HPDE6-E6E7 (cell line): ENCODE results near the gene CCSER1.
A peak's percentile ranks its signal among the peaks of the same experiment; 100 is the strongest.
"Not testable (repeated sequence)": the region's sequence is repeated elsewhere in the genome, so short reads cannot be mapped to it uniquely, and the experiment has no call there.

Source experiments
- DNase-seq: peaks from one replicate; pipeline ENCODE4 v3.0.0; 2011; ENCODE audit warnings: missing footprints; ENCODE audit errors: extremely low spot score

The CCSER1 gene

DNA sequence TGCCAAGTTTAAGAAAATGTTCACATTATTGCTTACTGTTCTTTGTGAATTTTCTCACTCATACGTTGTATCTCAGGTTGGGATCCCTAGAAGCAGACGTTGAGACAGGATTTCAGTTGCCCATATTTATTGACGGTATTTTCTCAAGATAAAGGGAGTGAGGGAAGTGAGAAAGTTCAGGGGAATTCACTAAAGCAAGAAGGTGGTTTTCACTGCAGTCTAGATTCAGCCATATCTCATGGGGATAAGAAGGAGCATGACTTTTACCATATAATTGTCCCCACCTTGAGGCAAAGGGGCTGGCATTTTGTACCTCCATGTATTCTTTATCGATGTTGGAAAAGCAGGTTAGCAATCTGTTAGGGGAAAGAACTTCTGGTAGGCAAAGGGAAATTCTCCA is 543.0 kb downstream of the CCSER1 start:
- DNase-seq = no peak

DNA sequence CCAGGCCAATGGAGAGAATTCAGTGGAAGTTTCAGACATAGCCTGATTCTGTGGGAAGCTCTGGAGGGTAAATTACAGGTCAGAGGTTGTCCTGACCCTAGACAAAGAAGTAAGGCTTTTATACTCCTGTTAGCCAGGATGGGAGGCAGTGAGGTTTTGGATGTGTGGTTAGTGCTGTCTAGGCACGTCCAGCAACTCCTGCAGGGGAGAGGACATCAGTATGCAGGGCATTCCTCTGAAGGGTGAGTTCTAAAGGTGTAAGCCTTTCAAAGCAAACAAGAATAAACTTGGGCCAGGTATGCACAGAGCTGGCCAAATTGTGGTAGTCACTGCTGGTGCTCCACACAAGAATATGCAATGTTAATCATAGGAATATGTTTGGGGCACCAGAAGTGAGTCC is 562.5 kb downstream of the CCSER1 start:
- peak; percentile 12 for DNase-seq

DNA sequence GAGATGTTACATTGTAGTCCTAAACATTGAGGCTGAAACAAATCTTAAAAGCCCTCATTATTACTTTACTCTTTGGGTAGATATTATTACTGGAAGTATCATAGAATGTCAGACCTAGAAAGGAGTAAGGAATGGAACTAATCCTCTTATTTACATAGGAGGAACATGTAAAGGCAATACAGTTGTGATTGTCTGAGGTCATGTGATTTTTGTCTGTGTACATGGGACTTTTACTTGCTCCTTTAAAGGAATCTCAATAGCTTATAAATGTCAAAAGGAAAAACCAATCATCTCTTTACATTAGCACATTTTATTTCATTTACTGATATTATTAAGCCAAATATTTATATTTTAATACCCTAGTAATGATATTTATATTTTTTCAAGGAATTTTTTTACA is 568.2 kb downstream of the CCSER1 start:
- DNase-seq = no peak

DNA sequence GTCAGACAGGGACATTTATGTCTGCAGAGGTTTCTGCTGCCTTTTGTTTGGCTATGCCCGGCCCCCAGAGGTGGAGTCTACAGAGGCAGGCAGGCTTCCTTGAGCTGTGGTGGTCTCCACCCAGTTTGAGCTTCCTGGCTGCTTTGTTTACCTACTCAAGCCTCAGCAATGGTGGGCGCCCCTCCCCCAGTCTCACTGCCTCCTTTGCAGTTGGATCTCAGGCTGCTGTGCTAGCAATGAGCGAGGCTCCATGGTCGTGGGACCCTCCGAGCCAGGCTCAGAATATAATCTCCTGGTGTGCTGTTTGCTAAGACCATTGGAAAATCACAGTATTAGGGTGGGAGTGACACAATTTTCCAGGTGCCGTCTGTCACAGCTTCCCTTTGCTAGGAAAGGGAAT is 578.3 kb downstream of the CCSER1 start:
- DNase-seq = not testable (repeated sequence)

DNA sequence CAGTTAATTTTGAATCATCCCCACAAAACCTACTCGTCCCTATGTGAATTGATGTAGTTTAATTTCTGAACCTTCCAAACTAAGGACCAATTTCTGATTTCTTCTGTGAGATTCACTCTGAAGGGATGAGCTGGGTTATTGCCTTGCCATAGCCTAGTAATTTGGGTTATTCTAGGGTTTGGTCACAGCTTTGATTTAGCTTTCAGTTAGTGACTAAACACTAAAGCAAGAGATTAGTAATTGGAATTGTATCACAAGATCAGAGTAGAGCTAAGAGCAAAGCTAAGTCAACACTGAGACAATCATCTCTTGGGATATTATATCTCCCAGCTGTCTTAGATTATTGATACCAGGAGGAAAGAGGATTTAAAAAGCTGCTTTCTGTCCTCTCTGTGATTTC is 588.0 kb downstream of the CCSER1 start:
- DNase-seq = no peak

DNA sequence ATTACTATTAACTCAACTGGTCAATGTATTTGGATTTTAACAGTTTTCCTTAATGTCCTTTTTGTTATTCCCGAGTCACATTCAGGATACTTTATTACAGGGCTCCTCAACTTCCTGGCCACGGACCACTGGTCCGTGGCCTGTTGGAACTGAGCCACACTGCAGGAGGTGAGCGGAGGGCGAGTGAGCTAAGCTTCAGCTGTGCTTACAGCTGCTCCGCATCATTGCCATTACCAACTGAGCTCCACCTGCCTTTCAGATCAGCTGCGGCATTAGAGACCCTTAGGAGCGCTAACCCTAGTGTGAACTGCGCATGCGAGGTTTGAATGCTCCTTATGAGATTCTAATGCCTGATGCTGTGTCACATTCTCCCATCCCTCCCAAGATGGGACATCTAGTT is 591.7 kb downstream of the CCSER1 start:
- no peak for DNase-seq

DNA sequence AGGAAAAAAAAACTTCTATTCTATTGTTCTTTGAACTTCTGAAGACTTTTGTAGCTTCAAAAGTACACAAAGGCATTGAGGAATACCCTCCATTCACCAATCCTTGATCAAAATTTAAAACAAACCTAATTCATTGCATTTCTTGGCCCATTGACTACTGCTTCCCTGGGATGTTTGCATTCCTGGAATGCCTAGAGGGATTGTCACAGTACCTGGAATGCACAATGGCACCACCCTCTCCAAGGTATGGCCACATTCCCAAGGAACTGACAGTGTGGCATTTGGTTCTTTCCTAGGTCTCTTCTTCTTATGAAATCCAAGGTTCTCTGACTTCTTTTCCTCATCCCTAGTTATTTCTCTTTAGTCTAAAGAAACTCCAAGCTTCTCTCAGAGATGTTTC is 600.7 kb downstream of the CCSER1 start:
- no peak for DNase-seq

DNA sequence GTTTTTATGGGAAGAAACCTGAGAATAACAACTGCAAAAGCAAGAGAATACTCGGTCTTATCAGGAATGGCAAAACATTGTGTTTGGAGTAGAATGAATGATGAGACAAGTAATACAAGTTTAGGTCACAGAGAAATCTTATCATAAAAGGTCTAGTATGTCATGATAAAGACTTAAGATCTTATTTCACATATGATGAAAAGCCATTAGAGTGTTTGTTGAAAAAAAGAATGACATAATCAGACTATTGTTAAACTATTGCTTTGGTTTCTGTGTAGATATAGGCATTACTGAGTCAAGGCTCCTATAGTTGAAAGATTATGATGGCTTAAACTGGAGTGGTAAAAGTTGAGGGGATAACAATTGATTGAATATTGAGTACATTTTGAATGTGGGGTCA is 603.6 kb downstream of the CCSER1 start:
- no peak for DNase-seq

DNA sequence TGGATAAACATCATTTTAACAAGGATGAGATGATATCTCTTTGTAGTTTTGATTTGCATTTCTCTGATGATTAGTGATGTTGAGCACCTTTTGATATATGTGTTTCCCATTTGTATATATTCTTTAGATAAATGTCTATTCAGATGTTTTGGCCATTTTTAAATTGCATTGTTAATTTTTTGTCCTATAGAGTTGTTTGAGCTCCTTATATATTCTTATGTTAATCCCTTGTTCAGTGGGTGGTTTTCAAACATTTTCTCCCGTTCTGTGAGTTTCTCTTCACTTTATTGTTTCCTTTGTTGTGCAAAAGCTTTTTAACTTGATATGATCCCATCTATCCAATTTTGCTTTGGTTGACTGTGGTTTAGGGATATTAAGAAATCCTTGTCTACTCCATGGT is 606.0 kb downstream of the CCSER1 start:
- no peak for DNase-seq

DNA sequence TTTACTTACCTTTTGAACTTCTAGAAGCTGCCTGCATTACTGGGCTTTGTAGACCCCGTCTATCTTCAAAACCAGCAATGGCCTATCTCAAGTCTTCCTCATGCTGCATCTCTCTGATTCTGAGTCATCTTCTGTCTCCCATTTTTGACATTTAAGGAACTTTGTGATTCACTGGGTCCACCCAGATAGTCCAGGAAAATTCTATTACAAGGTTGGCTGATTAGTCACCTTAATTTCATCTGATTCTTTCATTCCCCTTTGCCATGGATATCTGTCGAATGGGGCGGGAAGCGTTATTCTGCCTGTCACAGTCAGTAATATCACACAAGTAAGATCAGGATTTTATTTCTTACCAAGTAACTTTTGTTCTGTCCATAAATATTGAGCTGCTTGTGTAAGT is 618.0 kb downstream of the CCSER1 start:
- DNase-seq = peak; percentile 36

DNA sequence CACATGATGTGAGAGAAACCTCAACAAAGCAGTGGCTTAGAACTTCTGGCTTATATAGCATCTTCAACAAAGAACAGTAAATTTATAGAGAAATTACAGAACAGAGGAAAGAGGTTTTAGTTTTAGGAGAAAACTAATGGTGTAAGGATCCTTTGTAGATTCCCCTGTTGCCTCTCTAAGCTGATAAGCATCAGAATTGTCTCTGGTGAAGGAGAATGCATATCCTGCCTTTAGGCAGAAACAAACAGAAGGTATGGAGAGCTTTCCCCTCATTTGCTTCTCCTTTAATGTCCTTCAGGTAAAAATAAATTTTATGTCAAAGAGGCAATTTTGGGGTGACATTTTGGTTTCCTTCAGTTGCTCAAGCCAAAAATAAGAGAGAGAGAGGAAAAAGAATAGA is 625.9 kb downstream of the CCSER1 start:
- DNase-seq = no peak

DNA sequence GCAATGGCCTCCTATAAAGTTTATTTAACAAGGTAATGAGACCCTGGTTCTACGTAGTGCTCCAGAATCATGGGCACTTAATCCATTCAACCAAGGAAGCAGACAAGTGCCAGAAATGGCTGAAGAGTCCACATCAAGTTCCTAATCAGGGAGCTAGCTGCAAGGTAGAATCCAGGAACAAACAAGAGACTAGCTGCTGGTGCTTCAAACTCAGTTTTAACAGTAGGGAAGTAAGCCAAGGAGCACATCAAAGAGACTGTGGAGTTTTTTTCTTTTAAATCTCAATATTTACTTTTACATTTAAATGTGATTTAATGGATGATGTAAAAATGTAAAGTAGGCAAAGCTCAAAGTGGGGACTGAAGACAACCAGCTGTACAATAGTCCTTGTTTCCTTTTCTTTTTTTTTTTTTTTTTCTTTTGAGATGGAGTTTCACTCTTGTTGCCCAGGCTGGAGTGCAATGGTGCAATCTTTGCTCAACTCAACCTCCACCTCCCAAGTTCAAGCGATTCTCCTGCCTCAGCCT is 630.4 kb downstream of the CCSER1 start:
- DNase-seq = no peak

DNA sequence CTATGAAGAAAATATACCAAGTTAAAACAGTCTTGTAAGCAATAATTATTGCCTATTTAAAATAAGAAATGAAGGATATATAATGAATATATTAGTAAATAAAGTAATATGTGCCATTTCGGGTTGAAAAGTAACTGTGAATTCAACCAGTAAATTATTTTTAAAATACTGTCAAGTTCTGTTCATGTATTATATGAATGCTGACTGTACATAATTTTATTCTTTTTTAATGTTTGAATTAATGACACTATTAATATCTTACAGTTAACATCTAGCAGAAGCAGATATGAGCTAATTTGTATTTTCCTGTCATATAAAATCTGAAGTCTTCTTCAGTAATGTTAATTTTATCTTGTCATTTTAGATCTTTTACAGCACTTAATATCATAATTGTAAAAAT is 632.9 kb downstream of the CCSER1 start:
- no peak for DNase-seq

DNA sequence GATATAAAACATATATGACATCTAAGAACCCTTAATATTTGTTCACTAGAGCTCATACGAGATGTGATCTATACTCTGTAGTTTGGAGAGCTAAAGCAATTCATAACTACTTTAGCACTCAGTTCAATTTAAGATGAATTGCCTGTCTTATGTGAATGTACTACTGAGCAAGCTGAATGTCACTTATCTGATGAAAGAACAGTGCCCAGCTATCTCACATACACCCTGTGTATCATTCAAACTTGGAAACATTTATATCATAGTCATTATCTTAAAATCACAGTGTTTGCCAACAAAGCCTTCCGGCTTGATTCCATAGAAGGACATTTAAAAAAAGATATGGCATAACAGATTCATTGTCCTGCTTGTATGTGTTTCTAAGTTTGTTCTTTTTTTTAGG is 639.6 kb downstream of the CCSER1 start:
- no peak for DNase-seq

DNA sequence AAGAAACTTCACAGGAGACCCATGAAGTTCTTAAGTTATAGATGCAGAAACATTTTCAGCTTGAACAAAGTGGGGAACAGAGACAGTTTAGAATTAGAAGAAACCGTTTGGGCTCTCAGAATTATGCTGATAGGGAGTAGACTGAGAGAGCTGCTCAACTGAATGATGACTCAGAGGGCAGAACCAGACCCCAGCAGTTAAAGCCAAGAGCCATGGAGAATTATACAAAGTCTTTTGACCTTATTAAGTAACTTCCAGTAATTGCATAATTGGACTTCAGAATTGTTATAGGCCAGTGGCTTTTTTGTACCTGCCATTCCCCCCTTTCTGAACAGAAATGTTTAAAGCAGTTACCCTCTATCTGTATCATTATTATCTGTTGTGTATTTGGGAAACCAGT is 642.1 kb downstream of the CCSER1 start:
- no peak for DNase-seq

DNA sequence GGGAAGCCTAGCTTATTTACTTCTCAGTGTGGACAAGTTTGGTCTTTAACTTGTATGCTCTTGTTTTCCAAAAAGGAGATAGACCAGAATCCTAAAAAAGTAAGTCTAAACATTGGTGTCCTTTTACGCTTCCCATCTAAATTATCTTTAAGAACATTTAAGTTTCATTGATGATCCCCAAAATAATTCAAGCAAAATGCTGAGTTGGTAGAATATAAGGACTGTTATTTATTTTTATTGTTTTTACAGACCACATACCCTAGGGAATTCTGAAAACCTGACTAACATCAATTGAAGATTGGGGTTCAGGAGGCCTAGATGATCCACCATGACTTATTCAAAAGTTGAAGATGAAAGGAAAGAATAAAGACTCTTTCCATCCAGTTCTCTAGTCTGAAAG is 653.0 kb downstream of the CCSER1 start:
- DNase-seq = no peak

DNA sequence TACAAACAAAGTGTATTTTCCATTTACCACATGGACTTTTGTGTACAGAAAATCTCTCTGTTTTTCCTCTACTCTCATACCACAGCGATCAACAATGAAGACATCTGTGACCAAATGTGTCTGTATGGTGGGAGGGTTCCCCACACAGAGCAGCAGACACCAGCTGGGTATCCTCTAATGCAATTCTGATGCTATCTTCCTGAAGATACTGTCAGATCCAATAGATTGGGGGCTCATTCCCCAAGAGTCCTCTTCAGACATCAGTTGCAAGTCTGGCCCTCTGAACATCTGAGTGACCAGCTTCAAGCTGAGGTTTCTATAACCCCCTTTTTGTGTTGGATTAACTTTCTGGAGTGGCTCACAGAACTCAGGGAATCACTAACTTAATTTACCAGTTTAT is 659.4 kb downstream of the CCSER1 start:
- no peak for DNase-seq

DNA sequence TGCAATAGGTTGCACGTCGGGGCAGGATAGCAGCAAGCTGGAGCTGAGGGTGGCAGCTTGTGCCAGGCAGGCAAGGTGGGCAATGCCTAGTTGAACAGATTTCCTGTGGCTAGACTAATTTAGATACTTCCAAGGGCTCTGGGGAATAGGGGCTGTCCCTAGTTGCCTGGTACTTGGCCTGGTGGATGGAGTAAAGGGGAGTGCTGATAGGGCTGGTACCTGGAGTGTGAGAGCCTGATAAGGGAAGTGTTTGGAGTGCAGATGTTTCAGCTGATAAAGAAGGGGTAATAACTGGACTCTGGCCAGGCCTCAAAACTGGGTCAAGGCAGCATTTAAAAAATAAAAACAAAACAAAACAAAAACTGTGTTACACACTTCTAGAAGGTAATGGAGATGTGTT is 665.5 kb downstream of the CCSER1 start:
- no peak for DNase-seq

DNA sequence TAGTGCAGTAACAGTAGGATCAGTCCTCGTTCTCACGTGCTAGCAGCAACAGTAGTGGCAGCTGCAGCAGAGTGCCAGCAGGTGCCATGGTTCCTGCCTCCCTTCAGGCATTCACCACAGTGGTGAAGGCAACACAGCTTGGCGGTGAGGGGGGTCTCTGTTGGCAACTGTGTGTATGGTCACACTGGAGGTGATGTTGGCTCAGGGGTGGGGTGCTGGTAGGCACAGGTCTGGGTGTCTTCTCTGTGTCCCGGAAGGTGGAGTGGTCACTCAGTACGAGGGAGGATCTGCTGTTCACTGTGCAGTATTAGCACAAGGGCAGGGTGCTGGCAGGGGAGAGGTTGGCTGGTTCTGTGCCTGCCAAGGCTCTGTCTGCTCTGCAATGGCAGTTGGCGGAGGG is 671.8 kb downstream of the CCSER1 start:
- DNase-seq = no peak

DNA sequence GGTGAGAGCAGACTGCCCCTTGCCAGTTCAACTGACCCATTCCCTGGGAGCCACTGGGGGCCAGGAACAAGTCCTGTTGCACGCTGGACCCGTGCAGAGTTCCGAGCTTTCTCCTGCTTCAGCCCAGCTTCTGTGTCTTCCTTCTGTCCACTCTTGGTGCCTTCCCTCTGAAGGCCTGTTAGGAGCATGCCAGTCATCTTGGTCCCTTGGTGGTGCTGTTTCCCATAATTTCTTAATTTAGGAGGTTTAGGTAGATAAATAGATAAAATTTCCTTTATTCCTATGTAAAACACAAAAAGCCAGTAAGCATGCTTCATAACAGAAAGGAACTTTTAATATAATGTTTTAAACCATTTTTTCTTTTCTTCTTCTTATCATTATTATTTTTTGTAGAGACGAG is 672.7 kb downstream of the CCSER1 start:
- no peak for DNase-seq

DNA sequence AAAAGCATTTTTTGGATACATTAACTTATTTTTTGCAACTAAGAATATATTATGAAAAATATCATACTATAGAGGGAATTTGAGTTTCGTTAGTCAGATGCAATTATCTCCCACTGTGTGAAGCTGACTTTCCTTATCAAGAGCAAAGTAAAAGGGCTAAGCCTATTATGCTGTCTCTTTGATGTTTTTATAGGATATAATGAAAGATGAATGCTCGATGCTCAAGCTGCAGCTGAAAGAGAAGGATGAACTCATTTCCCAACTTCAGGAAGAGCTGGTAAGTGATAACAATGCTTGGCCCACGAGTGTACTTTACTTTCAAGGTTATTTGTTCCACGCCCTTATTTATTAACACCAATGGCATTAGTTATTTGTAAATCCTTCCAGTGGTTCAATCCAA is 688.4 kb downstream of the CCSER1 start:
- no peak for DNase-seq

DNA sequence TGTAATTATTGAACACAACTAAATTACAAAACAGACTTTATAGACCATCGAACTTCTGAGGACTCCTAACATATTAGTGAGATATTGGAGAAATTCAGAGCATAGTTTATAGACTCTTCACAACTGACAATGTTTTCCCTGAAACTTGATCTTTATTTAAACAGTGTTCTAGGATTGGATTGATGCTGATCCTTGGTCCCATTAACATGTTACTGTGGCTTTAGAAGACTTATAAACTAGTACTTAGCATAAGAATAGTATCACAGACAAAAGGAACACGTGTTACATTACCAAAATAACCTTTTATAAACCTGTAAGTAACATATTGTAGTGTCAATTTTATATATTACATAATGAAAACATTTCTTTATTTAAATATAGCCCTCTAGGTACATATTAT is 689.6 kb downstream of the CCSER1 start:
- DNase-seq = no peak

DNA sequence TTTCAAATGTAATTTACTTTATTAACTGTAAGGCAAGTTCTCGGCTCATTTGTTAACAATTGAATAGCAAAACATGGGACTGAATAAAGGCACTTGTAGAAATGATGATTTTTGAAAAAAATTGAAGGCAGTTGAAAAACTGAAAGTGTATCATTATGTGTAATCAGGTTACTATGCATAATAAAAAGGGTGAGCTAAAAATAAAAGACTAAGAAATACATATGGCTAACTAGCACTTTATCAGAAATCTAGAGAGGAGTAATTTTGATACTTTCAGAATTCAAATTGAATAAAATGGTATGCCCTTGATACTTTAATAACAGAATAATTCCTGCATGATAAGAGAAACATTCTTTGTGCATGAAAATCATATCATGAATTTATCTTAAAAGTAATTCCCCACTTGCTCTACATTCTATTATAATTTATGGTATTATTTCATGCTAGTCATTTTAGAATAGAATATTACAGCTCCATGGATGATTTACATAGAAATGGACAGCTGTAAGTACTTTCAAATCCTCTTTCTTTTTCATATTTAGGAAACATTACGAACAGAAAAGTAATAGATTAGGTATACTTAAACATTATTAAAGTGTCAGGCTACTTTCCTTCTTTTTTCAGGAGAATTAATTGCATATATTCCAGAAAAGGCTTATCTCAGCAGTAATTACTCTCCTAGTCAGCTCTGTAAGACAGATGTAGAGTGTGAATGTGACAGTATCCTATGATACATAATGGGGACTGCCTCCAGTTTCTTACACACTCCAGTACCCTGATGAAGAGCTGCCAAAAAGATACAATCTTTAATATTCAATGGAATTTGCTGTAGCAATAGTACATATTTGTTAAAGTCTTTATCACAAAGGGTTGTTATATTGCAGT is 697.3 kb downstream of the CCSER1 start:
- DNase-seq = no peak

DNA sequence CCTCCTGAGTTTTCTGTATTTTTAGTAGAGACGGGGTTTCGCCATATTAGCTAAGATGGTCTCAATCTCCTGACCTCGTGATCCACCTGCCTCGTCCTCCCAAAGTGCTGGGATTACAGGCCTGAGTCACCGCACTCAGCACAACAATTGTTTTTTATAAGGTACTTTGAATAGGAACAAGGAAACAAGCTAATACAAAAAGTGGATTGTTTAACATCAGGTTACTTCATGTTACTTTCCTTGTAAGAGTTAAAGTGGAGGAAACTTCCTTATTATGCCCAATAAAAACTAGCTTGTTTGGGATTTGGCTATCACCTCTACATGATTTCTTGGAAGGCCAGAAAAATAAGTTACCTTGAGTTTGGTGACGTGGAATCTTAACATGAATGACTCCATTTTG is 698.7 kb downstream of the CCSER1 start:
- no peak for DNase-seq
